Inflammatory macrophage treated with lipopolysaccharide for 1 hour (primary cell): Measurements from ENCODE around the gene GPR87.

Experiments used
- DNase-seq, 2 donors: peaks; one replicate each; pipeline ENCODE4 v3.0.0-alpha.2; 2020 to 2022

The GPR87 gene

GRCh38 chr3:151316267-151316991, at the start of gene GPR87:
GPR87 (minus strand) TSS chr3:151316820; CDS start chr3:151300100, 16,720 bp downstream.
- no peak for DNase-seq

- peak; percentile 72 to 88 for DNase-seq
These were observed 46.1 kb upstream of the GPR87 start for GRCh38 chr3:151362751-151363174.

GRCh38 chr3:151357463-151357850, 40.8 kb upstream of the GPR87 start:
- DNase-seq = no peak

GRCh38 chr3:151356794-151357462, 40.3 kb upstream of the GPR87 start:
- peak in 1 of 2 donors; percentile 28 for DNase-seq

GRCh38 chr3:151351648-151352047, 35.0 kb upstream of the GPR87 start:
- DNase-seq = no peak

GRCh38 chr3:151351219-151351618, 34.6 kb upstream of the GPR87 start:
- peak; percentile 63 to 71 for DNase-seq

- peak in 1 of 2 donors; percentile 64 for DNase-seq
These were observed 34.0 kb upstream of the GPR87 start for GRCh38 chr3:151350656-151351055.

GRCh38 chr3:151347432-151347831, 30.8 kb upstream of the GPR87 start:
- peak; percentile 83 to 91 for DNase-seq

GRCh38 chr3:151346292-151346691, 29.7 kb upstream of the GPR87 start:
- peak; percentile 75 to 82 for DNase-seq

GRCh38 chr3:151345859-151346258, 29.2 kb upstream of the GPR87 start:
- DNase-seq = no peak

- DNase-seq = peak; percentile 74 to 85
These were observed 15.1 kb upstream of the GPR87 start for GRCh38 chr3:151331696-151332095.

GRCh38 chr3:151330899-151331298, 14.3 kb upstream of the GPR87 start:
- DNase-seq = peak; percentile 86 to 90

GRCh38 chr3:151330379-151330778, 13.8 kb upstream of the GPR87 start:
- peak; percentile 35 to 47 for DNase-seq

- peak; percentile 69 to 73 for DNase-seq
These were observed 12.7 kb upstream of the GPR87 start, which contains the start of gene P2RY13 for GRCh38 chr3:151329363-151329762. P2RY13 (minus strand) TSS chr3:151329549; CDS start chr3:151329528, 21 bp downstream.

- DNase-seq = peak in 1 of 2 donors; percentile 44
These were observed 11.8 kb upstream of the GPR87 start for GRCh38 chr3:151328298-151328995.

GRCh38 chr3:151327571-151328198, 11.1 kb upstream of the GPR87 start:
- peak in 1 of 2 donors; percentile 65 for DNase-seq

GRCh38 chr3:151322511-151322910, 5.9 kb upstream of the GPR87 start:
- DNase-seq = peak; percentile 12 to 25

GRCh38 chr3:151321526-151321925, 4.9 kb upstream of the GPR87 start:
- peak in 1 of 2 donors; percentile 33 for DNase-seq

- no peak for DNase-seq
These were observed 3.5 kb upstream of the GPR87 start for GRCh38 chr3:151320131-151320530.

GRCh38 chr3:151319628-151320027, 3.0 kb upstream of the GPR87 start:
- DNase-seq = no peak

- peak; percentile 75 to 83 for DNase-seq
These were observed 2.4 kb upstream of the GPR87 start for GRCh38 chr3:151318991-151319390.

GRCh38 chr3:151318313-151318712, 1.7 kb upstream of the GPR87 start:
- DNase-seq = no peak

GRCh38 chr3:151315846-151316245, 774 bp downstream of the GPR87 start:
- no peak for DNase-seq
